SK-N-SH treated with all-trans-retinoic acid at 6 μM for 48 hours (cell line): Measurements from ENCODE around the gene RIMBP2.

Source experiments
- ATAC-seq: fragments of 200-7000 bp; cut with Tn5 transposase; 3 replicates; pipeline ENCODE4 v1.9.1; 2020; ENCODE audit warnings: mild to moderate bottlenecking, moderate library complexity
- ARNTL ChIP-seq: fragments of 450-650 bp; formaldehyde crosslinking; IDR thresholded peaks from 2 replicates; pipeline ENCODE4 v1.5.0; 2020; ENCODE audit warnings: low read depth, mild to moderate bottlenecking, moderate library complexity, borderline replicate concordance
- BACH2 ChIP-seq: fragments of 250-450 bp; sonication (Bioruptor Pico); IDR thresholded peaks from 2 replicates; pipeline ENCODE4 v1.9.0; 2021; ENCODE audit warnings: mild to moderate bottlenecking, borderline replicate concordance
- CREB5 ChIP-seq: fragments of 250-450 bp; sonication (Bioruptor Pico); IDR thresholded peaks from 2 replicates; pipeline ENCODE4 v1.5.1; 2020; ENCODE audit warnings: low read depth, mild to moderate bottlenecking, moderate library complexity
- CSDC2 ChIP-seq: fragments of 250-450 bp; sonication (Bioruptor Pico); IDR thresholded peaks from 2 replicates; pipeline ENCODE4 v1.5.0; 2020; ENCODE audit warnings: mild to moderate bottlenecking, moderate library complexity
- GLIS3 ChIP-seq: fragments of 250-450 bp; sonication (Bioruptor Pico); IDR thresholded peaks from 2 replicates; pipeline ENCODE4 v1.5.0; 2020; ENCODE audit warnings: mild to moderate bottlenecking, moderate library complexity
- ISL1 ChIP-seq: fragments of 250-450 bp; sonication (Bioruptor Pico); IDR thresholded peaks from 2 replicates; pipeline ENCODE4 v2.1.2; 2022; ENCODE audit warnings: mild to moderate bottlenecking, moderate library complexity
- OSR1 ChIP-seq: fragments of 250-450 bp; sonication (Bioruptor Pico); IDR thresholded peaks from 2 replicates; pipeline ENCODE4 v1.8.0; 2022; ENCODE audit warnings: moderate library complexity, mild to moderate bottlenecking, inconsistent platforms
- PPARA ChIP-seq: fragments of 250-450 bp; sonication (Bioruptor Pico); IDR thresholded peaks from 2 replicates; pipeline ENCODE4 v1.5.0; 2020; ENCODE audit warnings: mild to moderate bottlenecking, borderline replicate concordance
- RARB ChIP-seq: fragments of 250-450 bp; sonication (Bioruptor Pico); IDR thresholded peaks from 2 replicates; pipeline ENCODE4 v1.8.0; 2021; ENCODE audit warnings: mild to moderate bottlenecking, moderate library complexity
- SNAI2 ChIP-seq: fragments of 250-450 bp; sonication (Bioruptor Pico); IDR thresholded peaks from 2 replicates; pipeline ENCODE4 v1.5.0; 2020; ENCODE audit warnings: mild to moderate bottlenecking, moderate library complexity
- TCF4 ChIP-seq: fragments of 250-450 bp; sonication (Bioruptor Pico); IDR thresholded peaks from 2 replicates; pipeline ENCODE4 v1.8.0; 2021; ENCODE audit warnings: mild to moderate bottlenecking, moderate library complexity, borderline replicate concordance
- ZC3H10 ChIP-seq: fragments of 250-450 bp; sonication (Bioruptor Pico); IDR thresholded peaks from 2 replicates; pipeline ENCODE4 v1.5.1; 2021; ENCODE audit warnings: mild to moderate bottlenecking, moderate library complexity
- ZFP30 ChIP-seq: fragments of 450-650 bp; formaldehyde crosslinking; IDR thresholded peaks from 2 replicates; pipeline ENCODE4 v1.5.0; 2022; ENCODE audit warnings: mild to moderate bottlenecking, moderate library complexity
- ZNF565 ChIP-seq: fragments of 450-650 bp; formaldehyde crosslinking; conservative IDR thresholded peaks from 2 replicates; pipeline ENCODE4 v1.5.0; 2020; ENCODE audit warnings: low read depth, mild to moderate bottlenecking, moderate library complexity
- ZNF70 ChIP-seq: fragments of 450-650 bp; formaldehyde crosslinking; IDR thresholded peaks from 2 replicates; pipeline ENCODE4 v1.5.0; 2020; ENCODE audit warnings: mild to moderate bottlenecking, moderate library complexity
- TF ChIP-seq, protein P1 (sequence below): fragments of 250-450 bp; sonication (Bioruptor Pico); IDR thresholded peaks from 2 replicates; pipeline ENCODE4 v1.8.0; 2020; ENCODE audit warnings: mild to moderate bottlenecking, moderate library complexity, borderline replicate concordance
- TF ChIP-seq, protein P2 (sequence below): fragments of 250-450 bp; sonication (Bioruptor Pico); IDR thresholded peaks from 2 replicates; pipeline ENCODE4 v1.5.1; 2021; ENCODE audit warnings: mild to moderate bottlenecking, moderate library complexity
- TF ChIP-seq, protein P3 (sequence below): fragments of 250-450 bp; sonication (Bioruptor Pico); IDR thresholded peaks from 2 replicates; pipeline ENCODE4 v1.8.0; 2021; ENCODE audit warnings: low read depth, mild to moderate bottlenecking, moderate library complexity, borderline replicate concordance

The RIMBP2 gene

GRCh38 chr12:130504110-130504839 lies 211.8 kb downstream of the RIMBP2 start (continued):
- no peak for TF ChIP-seq CREB5 (CRISPR knock-in tag)
- no peak for TF ChIP-seq RARB (CRISPR knock-in tag)
- no peak for TF ChIP-seq BACH2
- no peak for TF ChIP-seq CSDC2 (CRISPR knock-in tag)

- TF ChIP-seq BACH2 = no peak
- TF ChIP-seq, protein P1, sequence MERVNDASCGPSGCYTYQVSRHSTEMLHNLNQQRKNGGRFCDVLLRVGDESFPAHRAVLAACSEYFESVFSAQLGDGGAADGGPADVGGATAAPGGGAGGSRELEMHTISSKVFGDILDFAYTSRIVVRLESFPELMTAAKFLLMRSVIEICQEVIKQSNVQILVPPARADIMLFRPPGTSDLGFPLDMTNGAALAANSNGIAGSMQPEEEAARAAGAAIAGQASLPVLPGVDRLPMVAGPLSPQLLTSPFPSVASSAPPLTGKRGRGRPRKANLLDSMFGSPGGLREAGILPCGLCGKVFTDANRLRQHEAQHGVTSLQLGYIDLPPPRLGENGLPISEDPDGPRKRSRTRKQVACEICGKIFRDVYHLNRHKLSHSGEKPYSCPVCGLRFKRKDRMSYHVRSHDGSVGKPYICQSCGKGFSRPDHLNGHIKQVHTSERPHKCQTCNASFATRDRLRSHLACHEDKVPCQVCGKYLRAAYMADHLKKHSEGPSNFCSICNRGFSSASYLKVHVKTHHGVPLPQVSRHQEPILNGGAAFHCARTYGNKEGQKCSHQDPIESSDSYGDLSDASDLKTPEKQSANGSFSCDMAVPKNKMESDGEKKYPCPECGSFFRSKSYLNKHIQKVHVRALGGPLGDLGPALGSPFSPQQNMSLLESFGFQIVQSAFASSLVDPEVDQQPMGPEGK (CRISPR knock-in tag) = no peak
- TF ChIP-seq GLIS3 (CRISPR knock-in tag) = no peak
- no peak for TF ChIP-seq CREB5 (CRISPR knock-in tag)
- TF ChIP-seq SNAI2 (CRISPR knock-in tag) = no peak
- no peak for TF ChIP-seq CSDC2 (CRISPR knock-in tag)
- ATAC-seq = no peak
Observed at GRCh38 chr12:130501821-130502220, 214.3 kb downstream of the RIMBP2 start.

DNA sequence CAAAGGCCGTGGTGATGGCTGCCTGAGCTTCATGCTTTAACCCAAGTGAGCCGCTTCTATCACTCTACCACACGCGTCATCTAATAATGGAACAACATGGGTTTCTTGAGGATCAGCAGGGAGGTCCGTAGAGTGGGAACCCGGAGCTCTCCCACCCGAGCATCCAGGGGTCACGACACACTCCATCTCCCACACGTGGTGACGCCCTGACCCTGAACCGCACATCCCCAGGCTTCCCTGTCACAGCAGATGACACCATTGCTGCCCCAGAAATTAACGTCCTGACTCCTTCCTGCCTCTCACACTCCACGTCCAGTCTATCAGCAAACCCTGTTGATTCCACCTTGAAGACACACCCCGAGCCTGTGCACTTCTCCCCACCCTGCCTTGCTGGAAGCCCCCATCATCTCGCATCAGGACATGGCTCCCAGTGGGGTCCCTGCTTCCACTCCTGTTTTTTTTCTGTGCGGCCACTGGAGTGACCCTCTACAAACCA lies 215.2 kb downstream of the RIMBP2 start:
- no peak for ATAC-seq
- TF ChIP-seq CREB5 (CRISPR knock-in tag) (no peak), PPARA (CRISPR knock-in tag) (no peak), ZC3H10 (CRISPR knock-in tag) (no peak), ARNTL (CRISPR knock-in tag) (no peak), SNAI2 (CRISPR knock-in tag) (no peak), ZNF565 (CRISPR knock-in tag) (no peak), TCF4 (CRISPR knock-in tag) (no peak)
- TF ChIP-seq, protein P2, sequence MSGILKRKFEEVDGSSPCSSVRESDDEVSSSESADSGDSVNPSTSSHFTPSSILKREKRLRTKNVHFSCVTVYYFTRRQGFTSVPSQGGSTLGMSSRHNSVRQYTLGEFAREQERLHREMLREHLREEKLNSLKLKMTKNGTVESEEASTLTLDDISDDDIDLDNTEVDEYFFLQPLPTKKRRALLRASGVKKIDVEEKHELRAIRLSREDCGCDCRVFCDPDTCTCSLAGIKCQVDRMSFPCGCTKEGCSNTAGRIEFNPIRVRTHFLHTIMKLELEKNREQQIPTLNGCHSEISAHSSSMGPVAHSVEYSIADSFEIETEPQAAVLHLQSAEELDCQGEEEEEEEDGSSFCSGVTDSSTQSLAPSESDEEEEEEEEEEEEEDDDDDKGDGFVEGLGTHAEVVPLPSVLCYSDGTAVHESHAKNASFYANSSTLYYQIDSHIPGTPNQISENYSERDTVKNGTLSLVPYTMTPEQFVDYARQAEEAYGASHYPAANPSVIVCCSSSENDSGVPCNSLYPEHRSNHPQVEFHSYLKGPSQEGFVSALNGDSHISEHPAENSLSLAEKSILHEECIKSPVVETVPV = no peak
- TF ChIP-seq, protein P3, sequence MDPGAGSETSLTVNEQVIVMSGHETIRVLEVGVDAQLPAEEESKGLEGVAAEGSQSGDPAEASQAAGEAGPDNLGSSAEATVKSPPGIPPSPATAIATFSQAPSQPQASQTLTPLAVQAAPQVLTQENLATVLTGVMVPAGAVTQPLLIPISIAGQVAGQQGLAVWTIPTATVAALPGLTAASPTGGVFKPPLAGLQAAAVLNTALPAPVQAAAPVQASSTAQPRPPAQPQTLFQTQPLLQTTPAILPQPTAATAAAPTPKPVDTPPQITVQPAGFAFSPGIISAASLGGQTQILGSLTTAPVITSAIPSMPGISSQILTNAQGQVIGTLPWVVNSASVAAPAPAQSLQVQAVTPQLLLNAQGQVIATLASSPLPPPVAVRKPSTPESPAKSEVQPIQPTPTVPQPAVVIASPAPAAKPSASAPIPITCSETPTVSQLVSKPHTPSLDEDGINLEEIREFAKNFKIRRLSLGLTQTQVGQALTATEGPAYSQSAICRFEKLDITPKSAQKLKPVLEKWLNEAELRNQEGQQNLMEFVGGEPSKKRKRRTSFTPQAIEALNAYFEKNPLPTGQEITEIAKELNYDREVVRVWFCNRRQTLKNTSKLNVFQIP (CRISPR knock-in tag) = no peak

GRCh38 chr12:130499474-130499873 lies 216.6 kb downstream of the RIMBP2 start:
- no peak for ATAC-seq

More at GRCh38 chr12:130499474-130499873, 216.6 kb downstream of the RIMBP2 start:
- no peak for TF ChIP-seq CREB5 (CRISPR knock-in tag)
- TF ChIP-seq OSR1 = no peak
- TF ChIP-seq, protein P3 (CRISPR knock-in tag) = no peak
- no peak for TF ChIP-seq ISL1 (CRISPR knock-in tag)
- no peak for TF ChIP-seq TCF4 (CRISPR knock-in tag)
- no peak for TF ChIP-seq ZNF70 (CRISPR knock-in tag)
- TF ChIP-seq ZFP30 (CRISPR knock-in tag) = no peak
- no peak for TF ChIP-seq PPARA (CRISPR knock-in tag)
- TF ChIP-seq ARNTL (CRISPR knock-in tag) = no peak
- no peak for TF ChIP-seq ZC3H10 (CRISPR knock-in tag)
- TF ChIP-seq, all 23 proteins: peak for 0
